SK-N-SH (cell line): ENCODE measurements around the gene VIL1. TPM values are rescaled to one million over a fixed set of nuclear protein-coding genes. Genes with fewer than 3 reads are reported as not detected.

Source experiments
- CTCF ChIA-PET: fragments of 300-600, 350-600 bp; formaldehyde crosslinking; extraction: SDS; loops from one replicate; lab custom pipeline; 2021; lab: Yijun Ruan, JAX
- POLR2A ChIA-PET: fragments of 350-600 bp; sonication (Branson Sonifier 250); formaldehyde crosslinking; extraction: SDS; loops from one replicate; lab custom pipeline; 2020; ENCODE audit warnings: antibody characterized with exemption, inconsistent platforms; lab: Yijun Ruan, JAX
- DNase-seq: peaks from one replicate; pipeline ENCODE4 v3.0.0; 2012
- H2AFZ ChIP-seq: fragments of 200-600 bp; sonication (generic); 2 replicates; pipeline ENCODE4 v1.8.1; 2016; ENCODE audit warnings: antibody characterized with exemption, mild to moderate bottlenecking, low read depth
- H3F3A ChIP-seq: fragments of 200-600 bp; sonication (generic); replicated peaks from 2 replicates; pipeline ENCODE3; 2016; ENCODE audit warnings: antibody characterized with exemption, mild to moderate bottlenecking; ENCODE audit not compliant: insufficient read depth
- H3K27ac ChIP-seq, 2 experiments: fragments of 200-500 bp in 1 of 2; fragments of 200-600 bp in 1 of 2; sonication (Bioruptor generic) in 1 of 2; sonication (generic), shearing (Covaris generic) in 1 of 2; 2 replicates each; pipeline versions ENCODE4 v1.5.1 to v1.6.1; 2014 to 2016; ENCODE audit warnings: low read depth in 2 of 2, inconsistent platforms in 1 of 2, low read length in 1 of 2, mild to moderate bottlenecking in 1 of 2, mixed read lengths in 1 of 2
- H3K27me3 ChIP-seq: fragments of 200-600 bp; sonication (generic), shearing (Covaris generic); 2 replicates; pipeline ENCODE4 v1.6.1; 2016; ENCODE audit warnings: mixed run types; ENCODE audit not compliant: insufficient read depth
- H3K36me3 ChIP-seq, 2 experiments: fragments of 200-500 bp in 1 of 2; fragments of 200-600 bp in 1 of 2; sonication (Bioruptor generic) in 1 of 2; sonication (generic) in 1 of 2; replicated peaks in 1 of 2; 2 replicates each; pipeline versions ENCODE3 to v1.5.1; 2014 to 2016; ENCODE audit warnings: low read length in 1 of 2, mild to moderate bottlenecking in 1 of 2; ENCODE audit not compliant: insufficient read depth in 2 of 2, control insufficient read depth in 1 of 2
- H3K4me1 ChIP-seq, 2 experiments: fragments of 200-500 bp in 1 of 2; fragments of 200-600 bp in 1 of 2; sonication (Bioruptor generic) in 1 of 2; sonication (generic), shearing (Covaris generic) in 1 of 2; 2 replicates each; pipeline versions ENCODE4 v1.5.1 to v1.6.1; 2014 to 2016; ENCODE audit warnings: low read depth in 1 of 2, low read length in 1 of 2, mixed run types in 1 of 2; ENCODE audit not compliant: insufficient read depth in 2 of 2, control insufficient read depth in 1 of 2
- H3K4me2 ChIP-seq: fragments of 200-600 bp; sonication (generic), shearing (Covaris generic); 2 replicates; pipeline ENCODE4 v1.6.1; 2017; ENCODE audit warnings: mixed run types
- H3K4me3 ChIP-seq, 2 experiments: fragments of 200-500 bp in 1 of 2; fragments of 200-600 bp in 1 of 2; sonication (Bioruptor generic) in 1 of 2; sonication (generic), shearing (Covaris generic) in 1 of 2; 2 replicates each; pipeline versions ENCODE4 v1.5.1 to v1.8.1; 2014 to 2016; ENCODE audit warnings: low read depth in 2 of 2, inconsistent platforms in 1 of 2, low read length in 1 of 2, mild to moderate bottlenecking in 1 of 2, mixed read lengths in 1 of 2, moderate library complexity in 1 of 2
- H3K79me2 ChIP-seq: fragments of 200-600 bp; sonication (generic); 2 replicates; pipeline ENCODE4 v1.8.1; 2017; ENCODE audit warnings: mild to moderate bottlenecking; ENCODE audit not compliant: insufficient read depth
- H3K9ac ChIP-seq: fragments of 200-600 bp; sonication (generic); 2 replicates; pipeline ENCODE4 v1.6.1; 2017; ENCODE audit warnings: mixed run types
- H3K9me2 ChIP-seq: fragments of 200-600 bp; sonication (generic); 2 replicates; pipeline ENCODE4 v1.6.1; 2017; ENCODE audit warnings: mixed run types
- H3K9me3 ChIP-seq: fragments of 200-600 bp; sonication (generic); 2 replicates; pipeline ENCODE4 v1.6.1; 2017; ENCODE audit warnings: mixed run types, mild to moderate bottlenecking, moderate library complexity
- H4K20me1 ChIP-seq: fragments of 200-600 bp; sonication (generic); 2 replicates; pipeline ENCODE4 v1.6.1; 2017; ENCODE audit warnings: mild to moderate bottlenecking, mixed run types; ENCODE audit not compliant: insufficient read depth
- CHD2 ChIP-seq: fragments of 150-350 bp; IDR thresholded peaks from 2 replicates; pipeline ENCODE4 v1.6.1; 2018; ENCODE audit warnings: low read length; ENCODE audit not compliant: partially characterized antibody
- ELF1 ChIP-seq: IDR thresholded peaks from 2 replicates; pipeline ENCODE4 v1.4.0; 2012
- EP300 ChIP-seq, 2 experiments: IDR thresholded peaks; 2 replicates each; pipeline versions ENCODE4 v1.4.0 to v1.6.1; 2012; ENCODE audit warnings: borderline replicate concordance in 1 of 2, low read depth in 1 of 2, low read length in 1 of 2
- EZH2phosphoT487 ChIP-seq: fragments of 200-600 bp; sonication (generic); IDR thresholded peaks from 2 replicates; pipeline ENCODE4 v1.6.1; 2017; ENCODE audit warnings: low read depth, mixed run types, mild to moderate bottlenecking, antibody characterized with exemption, moderate library complexity, borderline replicate concordance
- FOXM1 ChIP-seq: IDR thresholded peaks from 2 replicates; pipeline ENCODE4 v1.4.0; 2012; ENCODE audit warnings: low read depth, mild to moderate bottlenecking
- GABPA ChIP-seq: IDR thresholded peaks from 2 replicates; pipeline ENCODE4 v1.4.0; 2012; ENCODE audit warnings: low read depth, mild to moderate bottlenecking
- JUND ChIP-seq: IDR thresholded peaks from 2 replicates; pipeline ENCODE4 v1.4.0; 2012
- MEF2A ChIP-seq: IDR thresholded peaks from 2 replicates; pipeline ENCODE4 v1.4.0; 2012; ENCODE audit warnings: low read depth, borderline replicate concordance
- MXI1 ChIP-seq: IDR thresholded peaks from 2 replicates; pipeline ENCODE4 v1.6.1; 2012; ENCODE audit warnings: mild to moderate bottlenecking, low read depth, low read length, improper control_type of control experiment
- NFIC ChIP-seq: IDR thresholded peaks from 2 replicates; pipeline ENCODE4 v1.4.0; 2012; ENCODE audit warnings: borderline replicate concordance
- NRF1 ChIP-seq: IDR thresholded peaks from 2 replicates; pipeline ENCODE4 v1.6.1; 2012; ENCODE audit warnings: low read depth, mild to moderate bottlenecking, low read length
- PBX3 ChIP-seq: IDR thresholded peaks from 2 replicates; pipeline ENCODE4; 2012
- POLR2AphosphoS5 ChIP-seq: IDR thresholded peaks from 2 replicates; pipeline ENCODE4 v1.6.1; 2012; ENCODE audit warnings: low read depth, low read length
- RXRA ChIP-seq: IDR thresholded peaks from 2 replicates; pipeline ENCODE4 v1.4.0; 2012; ENCODE audit warnings: low read depth, mild to moderate bottlenecking, borderline replicate concordance
- SIN3A ChIP-seq: IDR thresholded peaks from 2 replicates; pipeline ENCODE4 v1.6.1; 2012; ENCODE audit warnings: low read depth, mild to moderate bottlenecking, low read length, moderate library complexity, borderline replicate concordance
- SMC3 ChIP-seq: IDR thresholded peaks from 2 replicates; pipeline ENCODE4 v1.6.1; 2012; ENCODE audit warnings: low read depth, low read length, improper control_type of control experiment
- USF1 ChIP-seq: IDR thresholded peaks from 2 replicates; pipeline ENCODE4 v1.4.0; 2012; ENCODE audit warnings: low read depth, borderline replicate concordance
- YY1 ChIP-seq: IDR thresholded peaks from 2 replicates; pipeline ENCODE4 v1.4.0; 2012; ENCODE audit warnings: low read depth, mild to moderate bottlenecking
- WGBS: methylation state at CpG from one replicate; pipeline ENCODE4 v1.1.6; 2017; ENCODE audit warnings: low lambda C conversion rate; 5-methylcytosine and 5-hydroxymethylcytosine counted together
- polyA plus RNA-seq, 3 experiments: library from polyadenylated mRNA; depleted of rRNA; stranded (reverse); fragments of >200 nt; gene quantifications; 2 replicates each; pipeline ENCODE4 v1.2.3, GENCODE V29; 2012
- TF ChIP-seq, protein P1 (sequence below): fragments of 150-350 bp; IDR thresholded peaks from 2 replicates; pipeline ENCODE4 v1.6.1; 2016; ENCODE audit warnings: mild to moderate bottlenecking, low read depth, low read length
- TF ChIP-seq, protein P2 (sequence below): fragments of 200-600 bp; sonication (generic); IDR thresholded peaks from 2 replicates; pipeline ENCODE4 v1.6.1; 2017; ENCODE audit warnings: antibody characterized with exemption, mild to moderate bottlenecking, moderate library complexity

The VIL1 gene
- polyA plus RNA-seq, 1 of the 3 experiments (the other 2 are of a cell fraction): under 0.01 TPM

- no peaks in the 10 kb centered on the region for H3K9me2 ChIP-seq
- H3K79me2 ChIP-seq: no peaks in the 10 kb centered on the region
- no peaks in the 10 kb centered on the region for H4K20me1 ChIP-seq
- no peaks in the 10 kb centered on the region for H3K9me3 ChIP-seq
- DNase-seq: no peak
- ChIA-PET POLR2A (no interaction called here), CTCF (no interaction called here)
- 86% methylated on average over 7 of the region's 9 CpGs for WGBS
- no peaks in the 10 kb centered on the region; the same call in 1 of the 2 replicates for H3K27me3 ChIP-seq
- H3K36me3 ChIP-seq: no peaks in the 10 kb centered on the region
- no peak overlapping the region for H3K4me3 ChIP-seq
- no peak overlapping the region for H3K4me2 ChIP-seq
- H3K4me1 ChIP-seq: no peaks in the 10 kb centered on the region; a peak in 1 of 4 replicates
- no peak for TF ChIP-seq CHD2
- TF ChIP-seq, protein P1, sequence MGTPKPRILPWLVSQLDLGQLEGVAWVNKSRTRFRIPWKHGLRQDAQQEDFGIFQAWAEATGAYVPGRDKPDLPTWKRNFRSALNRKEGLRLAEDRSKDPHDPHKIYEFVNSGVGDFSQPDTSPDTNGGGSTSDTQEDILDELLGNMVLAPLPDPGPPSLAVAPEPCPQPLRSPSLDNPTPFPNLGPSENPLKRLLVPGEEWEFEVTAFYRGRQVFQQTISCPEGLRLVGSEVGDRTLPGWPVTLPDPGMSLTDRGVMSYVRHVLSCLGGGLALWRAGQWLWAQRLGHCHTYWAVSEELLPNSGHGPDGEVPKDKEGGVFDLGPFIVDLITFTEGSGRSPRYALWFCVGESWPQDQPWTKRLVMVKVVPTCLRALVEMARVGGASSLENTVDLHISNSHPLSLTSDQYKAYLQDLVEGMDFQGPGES: no peak
- TF ChIP-seq NRF1: no peak
- no peak for TF ChIP-seq SMC3
- no peak for TF ChIP-seq POLR2AphosphoS5
- no peak for TF ChIP-seq USF1
- TF ChIP-seq, protein P2, sequence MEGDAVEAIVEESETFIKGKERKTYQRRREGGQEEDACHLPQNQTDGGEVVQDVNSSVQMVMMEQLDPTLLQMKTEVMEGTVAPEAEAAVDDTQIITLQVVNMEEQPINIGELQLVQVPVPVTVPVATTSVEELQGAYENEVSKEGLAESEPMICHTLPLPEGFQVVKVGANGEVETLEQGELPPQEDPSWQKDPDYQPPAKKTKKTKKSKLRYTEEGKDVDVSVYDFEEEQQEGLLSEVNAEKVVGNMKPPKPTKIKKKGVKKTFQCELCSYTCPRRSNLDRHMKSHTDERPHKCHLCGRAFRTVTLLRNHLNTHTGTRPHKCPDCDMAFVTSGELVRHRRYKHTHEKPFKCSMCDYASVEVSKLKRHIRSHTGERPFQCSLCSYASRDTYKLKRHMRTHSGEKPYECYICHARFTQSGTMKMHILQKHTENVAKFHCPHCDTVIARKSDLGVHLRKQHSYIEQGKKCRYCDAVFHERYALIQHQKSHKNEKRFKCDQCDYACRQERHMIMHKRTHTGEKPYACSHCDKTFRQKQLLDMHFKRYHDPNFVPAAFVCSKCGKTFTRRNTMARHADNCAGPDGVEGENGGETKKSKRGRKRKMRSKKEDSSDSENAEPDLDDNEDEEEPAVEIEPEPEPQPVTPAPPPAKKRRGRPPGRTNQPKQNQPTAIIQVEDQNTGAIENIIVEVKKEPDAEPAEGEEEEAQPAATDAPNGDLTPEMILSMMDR: no peak
- TF ChIP-seq NFIC: no peak
- no peak for TF ChIP-seq YY1
- no peak for TF ChIP-seq MEF2A
- TF ChIP-seq ELF1: no peak
- TF ChIP-seq EZH2phosphoT487: no peak
- TF ChIP-seq RXRA: no peak
- no peak for TF ChIP-seq JUND
- no peak for TF ChIP-seq MXI1
- no peak for TF ChIP-seq GABPA
- TF ChIP-seq EP300 (IDR thresholded peaks at IDR 0.05; ENCODE audit: borderline replicate concordance in 1 of 2, low read depth in 1 of 2, low read length in 1 of 2): no peak
- no peak for TF ChIP-seq FOXM1
- TF ChIP-seq PBX3: no peak
- TF ChIP-seq SIN3A: no peak
- H3K27ac ChIP-seq: no peak overlapping the region
- H2AFZ ChIP-seq: no peak overlapping the region
- H3F3A ChIP-seq: no peaks in the 10 kb centered on the region
- H3K9ac ChIP-seq: no peak overlapping the region
These were observed 15.5 kb downstream of the VIL1 start for GRCh38 chr2:218434456-218434855.
